Fibroblast of villous mesenchyme (primary cell): ENCODE data around the gene EGR2. TPM values are rescaled to one million over a fixed set of nuclear protein-coding genes. Genes with fewer than 3 reads are reported as not detected.

Source experiments
- DNase-seq: peaks from one replicate; pipeline ENCODE4 v3.0.0-alpha.2; 2010; ENCODE audit warnings: low read depth
- H3K4me3 ChIP-seq: 2 replicates; pipeline ENCODE4 v1.5.1; 2011; ENCODE audit warnings: low read depth, mild to moderate bottlenecking, low read length
- CTCF ChIP-seq: IDR thresholded peaks from 2 replicates; pipeline ENCODE4 v1.5.1; 2012; ENCODE audit warnings: low read depth, mild to moderate bottlenecking, low read length; ENCODE audit not compliant: insufficient read depth
- total RNA-seq: library from RNA; depleted of rRNA; stranded (reverse); fragments of >200 nt; gene quantifications from 2 replicates; pipeline ENCODE4 v1.2.3, GENCODE V29; 2012

EGR2 gene
- total RNA-seq, 1 donor, result 1.7 TPM

DNA sequence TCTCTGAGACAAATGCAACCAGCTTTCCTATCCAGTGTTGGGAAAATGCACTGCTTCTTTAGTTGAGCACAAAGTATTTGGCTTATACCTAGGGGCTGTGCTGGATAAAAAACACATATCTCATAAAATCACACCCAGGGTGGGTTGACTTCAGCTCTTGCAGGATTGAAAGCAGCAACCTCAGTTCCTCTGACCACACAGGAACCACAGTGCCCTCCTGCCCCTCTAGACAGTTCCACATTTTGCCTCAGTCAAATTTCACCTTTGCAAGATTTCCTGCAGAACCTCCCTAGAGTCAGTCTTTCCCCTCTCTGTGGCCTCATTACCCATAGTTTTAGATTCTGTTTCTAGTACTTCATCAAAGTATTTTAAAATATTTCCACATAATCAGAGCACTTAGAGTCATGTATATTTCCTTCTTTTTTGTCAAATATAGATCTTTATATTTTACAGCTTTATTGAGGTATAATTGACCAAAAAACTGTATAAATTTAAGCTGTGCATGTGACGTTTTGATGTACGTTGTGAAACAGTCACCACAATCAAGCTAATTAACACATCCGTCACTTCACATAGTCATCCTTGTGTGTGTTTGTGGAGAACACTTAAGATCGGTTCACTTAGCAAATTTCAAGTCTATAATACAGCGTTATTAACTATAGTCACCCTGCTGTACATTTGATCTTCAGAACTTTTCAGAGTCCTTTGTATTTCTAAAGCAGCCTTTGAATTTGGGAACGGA is 37.0 kb upstream of the EGR2 start:
- no peak for TF ChIP-seq CTCF
- H3K4me3 ChIP-seq, result no peak overlapping the region
- no peak for DNase-seq

GRCh38 chr10:62851442-62851841 is 35.3 kb upstream of the EGR2 start:
- TF ChIP-seq CTCF, result peak; percentile 44
- no peak overlapping the region for H3K4me3 ChIP-seq
- DNase-seq, result peak; percentile 26

- H3K4me3 ChIP-seq, result no peak overlapping the region
- DNase-seq, result no peak
- TF ChIP-seq CTCF, result no peak
Measured at GRCh38 chr10:62850646-62851045, 34.5 kb upstream of the EGR2 start.

GRCh38 chr10:62847433-62847832 is 31.3 kb upstream of the EGR2 start:
- H3K4me3 ChIP-seq, result no peak overlapping the region
- no peak for TF ChIP-seq CTCF
- no peak for DNase-seq

DNA sequence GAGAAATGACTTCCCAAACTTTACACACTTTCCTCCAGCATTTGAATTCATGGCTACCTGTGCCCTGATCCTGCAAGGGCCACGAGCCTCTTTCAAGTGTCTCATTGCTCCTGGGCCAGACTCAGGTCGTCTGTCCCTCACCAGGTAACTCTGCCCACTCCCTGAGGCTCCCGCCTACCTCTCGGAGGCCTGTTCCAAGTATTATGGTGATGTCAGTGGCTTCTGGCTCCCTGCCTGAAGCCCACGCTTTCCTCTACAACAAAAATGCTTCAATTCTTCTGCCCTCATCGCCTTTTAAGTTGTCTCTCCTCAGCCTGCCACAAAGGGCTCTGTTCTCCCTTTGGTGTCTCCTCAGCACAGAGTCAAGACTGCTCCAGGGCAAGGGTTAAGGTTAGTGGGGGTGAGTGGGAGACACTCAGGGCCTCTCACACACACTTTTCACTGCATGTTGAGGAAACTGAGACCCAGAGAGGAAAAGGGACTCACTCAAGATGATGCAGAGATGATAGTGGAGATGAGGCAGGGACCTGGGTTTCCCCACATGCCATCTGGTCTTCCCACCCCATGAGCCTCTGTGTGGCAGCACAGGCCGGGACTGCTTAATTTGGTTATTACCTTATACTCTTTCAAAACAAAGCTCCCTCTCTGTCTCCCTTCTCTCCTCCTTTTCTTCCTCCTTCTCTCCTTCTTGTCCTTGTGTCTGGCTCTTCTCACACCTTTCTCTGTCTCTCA is 28.3 kb upstream of the EGR2 start:
- TF ChIP-seq CTCF, result no peak
- H3K4me3 ChIP-seq, result no peak overlapping the region
- no peak for DNase-seq

- no peak for TF ChIP-seq CTCF
- DNase-seq, result no peak
- H3K4me3 ChIP-seq, result no peak overlapping the region
Measured at GRCh38 chr10:62843600-62843999, 27.4 kb upstream of the EGR2 start.
